Measurements from ENCODE around the gene ARMC9.
"Not testable (repeated sequence)": the region's sequence is repeated elsewhere in the genome, so short reads cannot be mapped to it uniquely, and the experiment has no call there.

Gene ARMC9

DNA sequence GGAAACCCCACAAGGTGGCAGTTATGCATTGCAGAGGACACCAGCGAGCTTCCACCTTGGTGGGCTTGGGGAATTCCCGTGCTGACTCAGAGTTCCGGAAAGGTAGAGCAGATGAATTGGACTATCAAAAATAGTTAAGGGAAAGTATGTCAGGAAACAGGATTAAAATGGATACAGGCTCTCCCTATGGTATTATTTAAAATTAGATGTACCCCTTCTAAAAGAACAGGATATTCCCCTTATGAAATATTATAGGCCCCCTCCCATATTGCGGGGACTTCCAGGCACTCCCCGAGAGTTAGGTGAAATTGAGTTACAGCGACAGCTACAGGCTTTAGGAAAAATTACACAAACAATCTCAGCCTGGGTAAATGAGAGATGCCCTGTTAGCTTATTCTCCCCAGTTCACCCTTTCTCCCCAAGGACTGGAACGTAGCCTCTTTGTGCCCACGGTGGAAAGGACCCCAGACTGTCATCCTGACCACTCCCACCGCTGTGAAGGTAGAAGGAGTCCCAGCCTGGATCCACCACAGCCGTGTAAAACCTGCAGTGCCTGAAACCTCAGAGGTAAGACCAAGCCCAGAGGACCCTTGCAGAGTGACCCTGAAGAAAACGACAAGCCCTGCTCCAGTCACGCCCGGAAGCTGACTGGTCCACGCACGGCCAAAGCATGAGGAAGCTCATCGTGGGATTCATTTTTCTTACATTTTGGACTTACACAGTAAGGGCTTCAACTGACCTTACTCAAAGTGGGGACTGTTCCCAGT lies 207.4 kb downstream of the ARMC9 start:
- DNase-seq: peak; percentile 53

DNA sequence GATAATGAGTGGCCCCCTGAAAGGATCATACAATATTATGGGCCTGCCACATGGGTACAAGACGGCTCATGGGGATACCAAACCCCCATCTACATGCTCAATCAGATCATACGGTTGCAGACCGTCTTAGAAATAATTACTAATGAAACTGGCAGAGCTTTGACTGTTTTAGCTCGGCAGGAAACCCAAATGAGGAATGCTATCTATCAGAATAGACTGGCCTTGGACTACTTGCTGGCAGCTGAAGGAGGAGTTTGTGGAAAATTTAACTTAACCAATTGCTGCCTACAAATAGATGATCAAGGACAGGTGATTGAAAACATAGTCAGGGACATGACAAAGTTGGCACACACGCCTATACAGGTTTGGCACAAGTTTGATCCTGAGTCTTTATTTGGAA lies 209.3 kb downstream of the ARMC9 start:
- DNase-seq: not testable (repeated sequence)

DNA sequence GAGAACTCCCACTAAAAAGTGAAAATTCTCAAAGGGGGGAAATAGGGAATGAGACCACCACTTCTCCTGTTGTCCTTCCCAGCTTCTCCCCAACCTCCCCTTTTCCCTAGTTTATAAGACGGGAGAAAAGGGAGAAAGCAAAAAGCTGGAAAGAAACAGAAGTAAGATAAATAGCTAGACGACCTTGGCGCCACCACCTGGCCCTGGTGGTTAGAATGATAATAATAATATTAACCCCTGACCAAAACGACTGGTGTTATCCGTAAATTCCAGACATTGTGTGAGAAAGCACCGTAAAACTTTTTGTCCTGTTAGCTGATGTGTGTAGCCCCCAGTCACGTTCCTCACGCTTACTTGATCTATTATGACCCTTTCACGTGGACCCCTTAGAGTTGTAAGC lies 209.9 kb downstream of the ARMC9 start:
- DNase-seq: not testable (repeated sequence)

DNA sequence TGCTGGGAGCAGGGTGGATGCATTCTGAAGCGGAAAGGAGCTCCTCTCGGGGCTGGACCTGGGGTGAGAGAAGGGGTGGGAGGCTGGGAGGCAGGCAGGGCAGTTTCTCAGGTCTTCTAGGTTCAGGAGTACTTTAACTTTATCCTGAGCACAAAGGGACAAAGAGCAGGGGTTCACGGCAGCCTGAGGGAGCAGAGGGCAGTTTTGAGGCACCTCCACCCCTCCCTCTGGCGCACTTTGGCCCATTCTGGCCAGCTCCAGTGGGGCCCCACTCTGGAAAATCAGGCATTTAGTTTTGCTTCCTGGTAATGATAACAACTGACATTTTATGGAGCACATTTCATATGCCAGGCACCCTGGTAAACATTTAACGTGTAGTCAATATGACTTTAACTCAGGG lies 211.3 kb downstream of the ARMC9 start:
- DNase-seq: no peak

DNA sequence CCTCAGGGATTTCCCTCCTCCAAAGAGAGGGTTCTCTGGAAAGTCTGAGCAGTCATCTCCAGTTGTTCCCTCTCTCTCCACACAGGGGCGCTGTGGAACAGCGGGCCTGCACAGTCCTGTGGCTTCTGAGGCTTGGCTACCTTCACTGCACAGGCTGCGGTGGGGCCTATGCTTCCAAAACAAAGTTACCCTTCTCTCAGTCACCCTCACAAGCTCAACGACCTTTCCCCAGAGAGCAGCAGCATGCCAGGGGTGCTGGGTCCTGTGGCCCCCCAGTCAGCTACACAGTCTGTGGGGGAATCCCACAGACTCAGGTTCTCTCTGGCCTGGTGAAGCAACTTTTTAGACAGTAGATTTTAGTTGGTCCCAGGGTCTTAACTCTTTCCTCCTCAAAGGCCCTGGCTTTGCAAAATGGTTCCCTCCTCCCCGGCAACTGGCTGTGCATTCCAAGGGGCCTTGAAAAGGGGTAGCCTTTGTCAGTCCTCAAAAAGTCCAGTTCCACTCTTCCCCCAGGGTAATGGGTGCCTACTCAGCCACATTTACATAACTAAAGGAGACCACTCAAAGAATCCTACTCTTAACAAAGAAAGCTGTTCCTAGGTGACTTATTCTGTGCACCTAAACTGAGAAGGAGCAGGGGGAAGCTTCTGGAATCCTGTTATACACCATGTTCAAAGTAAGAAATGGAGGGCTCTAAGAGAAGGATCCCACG lies 212.0 kb downstream of the ARMC9 start:
- no peak for DNase-seq

DNA sequence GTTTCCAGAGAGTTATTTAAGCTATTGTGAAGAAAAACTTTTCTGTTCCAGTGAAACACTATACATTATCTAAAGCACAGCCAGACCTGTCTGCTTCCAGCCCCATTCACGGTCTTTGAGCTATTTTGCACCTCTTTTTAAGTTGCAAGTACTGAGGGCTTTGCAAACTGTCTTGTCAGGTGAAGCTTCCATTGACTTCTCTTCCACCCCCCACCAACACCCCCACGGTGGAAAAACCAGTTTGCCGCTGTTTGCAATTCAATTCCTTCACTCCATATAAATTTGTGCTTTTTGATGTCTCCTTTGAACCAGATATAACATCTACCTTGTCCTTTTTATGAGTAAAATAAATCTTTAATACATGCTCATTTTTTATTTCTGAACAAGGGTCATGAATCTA lies 212.8 kb downstream of the ARMC9 start:
- no peak for DNase-seq

DNA sequence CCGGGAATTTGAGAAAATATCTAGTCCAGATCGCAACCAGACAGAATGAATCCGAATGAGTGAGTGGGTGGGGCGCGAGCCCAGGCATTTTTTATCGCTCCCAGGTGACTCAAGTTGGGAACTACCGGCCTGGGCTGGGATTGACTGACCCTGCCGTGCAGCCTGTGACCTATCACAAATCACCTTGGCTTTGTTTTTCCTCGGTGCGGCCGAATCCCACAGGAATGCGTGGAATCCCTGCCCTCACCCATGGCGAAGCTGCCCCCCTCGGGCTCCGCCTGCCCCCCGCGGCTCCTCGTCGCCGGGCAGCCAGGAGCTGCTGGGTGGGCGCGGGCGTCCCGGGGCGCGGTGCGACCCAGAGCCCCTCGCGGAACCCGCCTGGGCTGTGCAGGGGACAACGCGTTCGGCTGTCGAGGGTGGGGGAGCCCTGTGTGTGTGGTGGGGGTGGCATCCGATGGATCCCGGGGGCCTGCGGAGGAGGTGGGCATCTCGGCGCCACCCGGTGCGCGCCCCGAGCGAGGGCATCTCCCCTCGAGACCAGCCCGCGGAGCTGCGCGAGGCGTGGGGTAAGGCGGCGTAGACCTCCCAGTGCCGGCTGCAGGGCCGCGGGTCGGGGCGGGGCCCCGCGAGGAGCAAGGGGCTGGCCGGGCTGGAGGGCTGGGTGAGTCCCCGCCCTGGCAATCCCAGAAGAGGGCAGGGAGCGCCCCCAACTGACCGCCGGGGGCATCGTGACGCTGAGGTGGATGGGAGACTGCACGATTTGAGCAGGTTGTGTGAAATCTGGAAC lies 213.6 kb downstream of the ARMC9 start:
- DNase-seq: peak; percentile 86

DNA sequence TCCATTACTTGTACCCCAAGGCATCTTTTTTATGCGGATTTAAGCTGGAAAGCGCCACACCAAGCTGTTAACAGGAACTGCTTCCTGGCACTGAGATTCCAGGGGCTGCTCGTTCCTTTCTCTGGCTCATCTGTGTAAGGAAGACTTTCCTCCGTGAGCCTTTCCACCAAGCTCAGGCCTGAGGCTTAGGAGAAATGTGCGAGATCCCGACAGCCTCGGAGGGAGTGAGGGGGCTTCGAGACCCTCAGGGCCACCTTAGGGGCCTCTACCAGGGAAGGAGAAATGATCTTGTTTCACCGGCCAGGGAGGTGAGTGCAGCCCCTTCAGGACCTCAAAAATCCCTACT lies 214.2 kb downstream of the ARMC9 start:
- DNase-seq: no peak

DNA sequence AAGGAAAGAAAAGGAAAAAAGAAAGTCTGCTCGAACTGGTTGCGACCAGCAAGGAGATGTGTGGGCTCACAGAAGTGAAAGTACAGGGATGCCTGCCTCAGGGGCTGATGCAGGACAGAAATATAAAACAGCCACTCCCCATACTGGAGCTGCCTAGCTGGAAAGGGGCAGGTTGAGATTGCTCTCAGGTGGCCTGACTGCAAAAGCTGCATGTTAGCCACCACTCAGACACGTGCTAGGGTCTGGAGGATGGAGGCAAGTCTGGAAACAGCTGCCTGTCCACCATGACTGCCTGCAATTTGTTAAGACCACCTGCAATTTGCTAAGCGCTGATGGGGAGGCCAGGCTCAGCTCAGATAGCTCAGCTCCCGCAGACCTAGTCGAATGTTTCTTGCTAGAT lies 215.0 kb downstream of the ARMC9 start:
- no peak for DNase-seq

DNA sequence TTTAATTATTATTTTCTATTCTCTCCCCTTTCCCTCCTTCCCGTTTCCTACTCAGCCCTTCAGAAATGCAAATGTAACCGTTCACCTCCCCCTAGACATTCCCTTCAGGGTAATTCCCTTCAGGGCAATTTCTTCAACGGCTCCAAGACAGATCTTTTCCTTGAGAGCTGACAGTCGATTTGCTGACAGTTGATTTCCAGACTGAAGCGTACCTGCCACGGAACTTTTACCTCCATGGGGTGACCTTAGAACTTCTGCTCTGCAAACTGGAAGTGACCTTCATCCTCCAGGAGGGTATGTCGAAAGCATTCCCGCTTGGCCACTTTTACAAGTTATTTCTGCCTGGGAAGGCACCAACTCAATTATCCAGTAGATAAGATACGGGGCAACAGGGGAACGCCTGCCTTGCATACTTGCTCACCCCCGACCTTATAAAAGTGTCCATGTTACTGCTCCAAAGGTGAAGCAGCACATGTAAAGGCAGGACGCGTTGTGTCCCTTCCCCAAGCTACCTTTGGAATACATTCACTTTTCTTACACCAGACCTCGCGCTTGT lies 215.6 kb downstream of the ARMC9 start:
- no peak for DNase-seq

DNA sequence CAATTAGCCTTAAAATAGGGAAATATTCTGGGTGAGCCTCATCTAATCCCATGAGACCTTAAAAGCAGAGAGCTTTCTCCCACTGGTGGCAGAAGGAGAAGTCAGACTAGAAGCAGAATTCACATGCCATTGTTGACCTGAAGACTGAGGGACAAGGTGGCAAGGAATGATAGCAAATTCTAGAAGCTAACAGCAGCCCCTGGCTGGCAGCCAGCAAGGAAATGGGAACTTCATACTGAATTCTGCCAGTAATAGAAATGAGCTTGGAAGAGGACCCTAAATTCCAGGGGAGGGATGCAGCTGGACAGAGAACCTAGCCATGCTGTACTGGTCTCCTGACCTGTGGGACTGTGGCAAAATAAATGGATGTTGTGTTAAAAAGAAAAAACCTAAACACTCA lies 216.6 kb downstream of the ARMC9 start:
- no peak for DNase-seq

DNA sequence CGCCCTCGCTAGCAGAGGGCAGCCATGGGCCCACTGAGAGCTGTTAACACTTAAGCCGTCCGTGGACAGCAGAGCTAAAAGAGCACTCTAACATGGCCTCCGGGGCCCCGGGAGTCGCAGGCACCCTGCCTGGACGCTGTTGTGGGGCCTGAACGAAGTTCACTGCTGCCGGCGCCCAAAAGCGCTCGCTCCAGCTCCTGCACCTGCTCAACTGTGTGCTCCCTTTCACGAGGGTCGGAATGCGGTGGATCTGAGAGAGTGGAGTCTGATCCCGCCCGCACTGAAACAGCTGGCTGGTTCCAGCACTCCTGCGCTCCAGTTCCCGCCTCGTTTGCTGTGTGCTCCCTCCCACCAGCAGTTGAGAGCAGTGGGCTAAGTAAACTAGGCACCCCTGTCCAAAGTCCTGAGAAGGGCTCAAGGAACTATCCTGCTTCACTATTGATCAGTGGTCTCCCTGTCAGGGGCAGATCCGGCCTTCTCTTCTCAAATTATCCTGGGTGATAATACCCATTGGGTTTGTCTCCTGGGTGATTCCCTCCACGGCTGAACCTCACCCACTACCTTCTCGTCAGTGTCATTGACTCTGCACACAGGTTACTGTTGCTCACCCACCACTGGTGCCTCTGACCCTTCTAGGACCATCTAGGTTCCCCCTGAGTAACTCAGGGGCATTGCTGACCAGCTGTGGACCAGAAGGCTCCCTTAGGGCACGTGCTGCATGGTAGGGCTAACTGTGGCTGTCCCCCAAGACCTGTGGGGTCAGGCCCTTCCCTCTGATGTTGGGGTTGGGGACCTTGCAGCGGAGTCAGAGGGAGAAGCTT lies 220.6 kb downstream of the ARMC9 start:
- no peak for DNase-seq

DNA sequence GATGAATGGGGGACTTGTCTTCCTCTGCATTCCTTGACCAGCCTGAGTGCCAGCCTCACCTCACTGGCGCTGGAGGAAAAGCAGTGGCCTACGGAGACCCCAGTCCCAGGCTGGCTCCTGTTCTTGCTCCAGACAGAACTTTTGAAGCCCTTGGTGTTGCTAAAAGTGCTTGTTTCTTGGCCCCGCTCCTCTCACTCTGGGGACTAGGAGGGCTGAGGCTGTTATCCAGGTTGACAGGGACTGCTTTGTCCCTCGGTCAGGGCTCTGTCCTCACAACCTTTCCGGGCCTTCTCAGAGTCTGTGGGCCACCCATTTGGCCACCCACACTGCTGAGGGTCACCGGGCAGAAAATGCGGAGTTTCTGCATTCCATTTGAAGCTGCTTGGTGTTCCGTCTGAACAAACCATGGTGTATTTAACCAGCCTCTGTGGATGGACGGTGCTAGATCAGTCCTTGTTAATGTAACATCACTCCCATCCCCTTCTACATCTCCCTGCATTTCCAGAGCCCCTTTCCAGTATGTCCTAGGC lies 222.7 kb downstream of the ARMC9 start:
- no peak for DNase-seq

DNA sequence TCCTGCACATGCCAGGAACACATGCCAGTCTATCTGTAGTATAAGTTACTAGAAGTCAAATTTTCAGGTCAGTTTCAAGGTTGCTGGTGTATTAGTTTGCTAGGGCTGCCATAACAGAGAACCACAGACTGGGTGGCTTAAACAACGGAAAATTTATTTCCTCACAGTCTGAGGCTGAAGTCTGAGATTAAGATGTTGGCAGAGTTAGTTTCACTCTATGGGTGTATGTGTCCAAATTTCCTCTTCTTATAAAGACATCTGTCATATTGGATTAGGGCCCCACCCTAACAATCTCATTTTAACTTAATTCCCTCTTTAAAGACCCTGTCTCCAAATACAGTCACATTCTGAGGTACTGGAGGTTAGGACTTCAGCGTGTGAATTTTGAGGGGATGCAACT lies 223.6 kb downstream of the ARMC9 start:
- no peak for DNase-seq

DNA sequence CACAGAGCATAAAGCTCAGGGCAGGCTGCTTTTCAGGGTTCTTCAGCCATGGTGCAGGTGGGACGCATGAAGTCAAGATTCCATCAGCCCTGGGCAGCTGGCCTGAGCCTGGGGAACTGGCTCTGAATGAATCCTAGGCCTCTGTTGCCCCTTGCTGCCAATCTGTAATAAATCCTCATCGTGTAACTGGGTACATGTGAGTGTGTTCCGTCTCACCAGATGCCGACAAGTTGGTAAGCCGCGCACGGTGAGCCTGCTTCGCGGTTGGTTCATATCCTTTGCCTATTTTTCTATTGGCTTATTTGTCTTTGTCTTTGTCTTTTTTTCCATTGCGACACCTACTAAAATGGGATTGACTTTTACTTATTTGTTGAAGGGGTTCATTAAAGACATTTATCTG lies 224.7 kb downstream of the ARMC9 start:
- no peak for DNase-seq

Measured in stimulated activated CD4-positive, alpha-beta T cell treated with anti-CD3 and anti-CD28 coated beads, Interleukin-15, amount 100 ng/mL, for 24 hours (primary cell).